HEK293T (cell line): ENCODE measurements around the gene NMNAT2.

Experiments
- FOXA1 ChIP-seq: fragments of 450-650 bp; IDR thresholded peaks from 2 replicates; pipeline ENCODE4 v1.6.1; 2016; ENCODE audit warnings: mild to moderate bottlenecking
- FOXK2 ChIP-seq: fragments of 450-650 bp; IDR thresholded peaks from 2 replicates; pipeline ENCODE4 v1.6.1; 2016; ENCODE audit warnings: mild to moderate bottlenecking
- HDGF ChIP-seq: fragments of 450-650 bp; IDR thresholded peaks from 2 replicates; pipeline ENCODE4 v1.6.1; 2017; ENCODE audit warnings: antibody characterized with exemption, borderline replicate concordance
- PKNOX1 ChIP-seq: fragments of 450-650 bp; IDR thresholded peaks from 2 replicates; pipeline ENCODE4 v1.6.1; 2016
- TARDBP ChIP-seq: fragments of 450-650 bp; IDR thresholded peaks from 2 replicates; pipeline ENCODE4 v1.6.1; 2016

GRCh38 chr1:183247484-183247883 lies 170.7 kb downstream of the NMNAT2 start:
- TF ChIP-seq FOXA1 (no peak), TARDBP (no peak), HDGF (no peak), FOXK2 (no peak), PKNOX1 (no peak)
